ENCODE data around the gene INPP4A. TPM values are rescaled to one million over a fixed set of nuclear protein-coding genes. Genes with fewer than 3 reads are reported as not detected.
"Not testable (repeated sequence)": the region's sequence is repeated elsewhere in the genome, so short reads cannot be mapped to it uniquely, and the experiment has no call there.

The INPP4A gene
- total RNA-seq, 1 donor from 2014 or later = 19.9 TPM

DNA sequence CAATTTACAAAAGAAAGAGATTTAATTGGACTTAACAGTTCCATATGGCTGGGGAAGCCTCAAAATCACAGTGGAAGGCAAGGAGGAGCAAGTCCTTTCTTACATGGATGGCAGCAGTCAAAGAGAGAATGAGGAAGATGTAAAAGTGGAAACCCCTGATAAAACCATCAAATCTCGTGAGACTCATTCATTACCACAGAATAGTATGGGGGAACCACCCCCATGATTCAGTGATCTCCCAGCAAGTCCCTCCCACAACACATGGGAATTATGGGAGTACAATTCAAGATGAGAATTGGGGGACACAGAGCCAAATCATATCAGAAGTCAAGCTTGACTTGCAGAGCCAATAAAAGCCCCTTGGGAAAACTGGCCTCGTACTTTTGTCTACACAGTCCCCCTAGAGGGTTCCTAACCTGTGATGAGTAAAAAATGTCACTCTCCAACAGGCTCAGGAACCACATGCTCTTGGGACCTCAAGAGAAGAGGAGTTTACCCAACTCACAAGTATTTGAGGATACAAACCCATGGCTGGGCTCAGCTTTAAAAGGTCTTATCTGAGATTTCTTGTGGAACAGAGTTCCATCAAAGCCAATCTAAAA lies 11.2 kb upstream of the INPP4A start:
- no peak for DNase-seq (ENCODE audit: low spot score)
- intact Hi-C loops (cut with DNase I) = no loop called here

DNA sequence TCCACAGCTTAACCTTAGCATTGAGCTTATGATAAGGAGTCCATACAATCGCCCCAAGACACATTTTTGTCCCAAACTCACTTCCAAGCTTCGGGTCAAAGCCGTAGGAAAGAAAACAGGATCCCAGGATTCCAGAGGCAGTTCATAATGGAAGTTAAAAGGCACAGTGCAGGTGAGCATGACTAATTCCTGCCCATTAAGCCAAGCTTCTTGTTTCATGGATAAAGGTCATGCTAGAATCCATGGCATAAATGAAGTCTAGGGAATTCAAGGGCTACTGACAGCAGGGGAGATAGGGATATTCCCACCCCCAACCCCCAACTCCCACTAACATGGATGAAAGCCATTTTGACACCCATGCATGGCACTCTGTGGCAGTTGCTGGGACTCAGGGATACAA lies 10.2 kb upstream of the INPP4A start:
- no peak for DNase-seq (ENCODE audit: low spot score)
- intact Hi-C loops (cut with DNase I) = no loop called here

DNA sequence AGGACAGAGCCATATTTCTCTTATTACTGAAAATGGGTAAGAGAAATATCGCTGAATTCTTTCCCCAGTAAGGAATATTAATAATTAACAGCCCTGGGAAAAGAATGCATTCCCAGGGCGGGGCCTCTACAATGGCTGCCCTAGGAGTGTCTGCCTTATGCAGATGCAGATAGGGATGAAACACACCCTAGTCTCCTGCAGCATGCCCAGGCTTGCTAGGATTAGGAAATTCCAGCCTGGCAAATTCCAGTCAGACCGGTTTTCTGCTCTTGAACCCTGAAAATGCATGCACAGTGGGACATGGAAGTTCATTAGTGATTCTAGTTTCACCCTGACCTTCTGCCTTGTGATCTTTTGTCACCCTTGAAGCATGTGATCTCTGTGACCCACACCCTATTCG lies 9.0 kb upstream of the INPP4A start:
- DNase-seq (ENCODE audit: low spot score); intact Hi-C loops (cut with DNase I): not testable (repeated sequence)

DNA sequence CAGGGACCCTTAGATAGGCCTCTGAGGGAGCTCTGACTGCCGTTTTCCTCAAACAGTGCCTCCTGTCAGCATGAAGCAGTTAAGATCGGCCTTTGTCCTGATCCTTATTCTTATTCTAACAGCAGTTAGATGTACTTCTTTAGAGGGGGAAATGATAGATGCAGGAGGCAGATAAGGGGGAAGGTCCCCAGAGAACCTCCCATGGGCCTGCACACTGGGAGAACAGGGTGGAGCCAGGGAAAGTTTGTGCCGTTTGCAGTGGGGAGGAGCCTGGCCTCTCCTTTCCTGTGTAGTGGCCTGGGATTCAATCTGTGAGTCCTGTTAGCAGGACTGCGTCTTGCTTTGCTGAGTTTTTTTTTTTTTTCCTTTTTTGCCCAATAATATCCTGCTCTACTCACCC lies 7.9 kb upstream of the INPP4A start:
- no peak for DNase-seq (ENCODE audit: low spot score)
- intact Hi-C loops (cut with DNase I) = no loop called here

DNA sequence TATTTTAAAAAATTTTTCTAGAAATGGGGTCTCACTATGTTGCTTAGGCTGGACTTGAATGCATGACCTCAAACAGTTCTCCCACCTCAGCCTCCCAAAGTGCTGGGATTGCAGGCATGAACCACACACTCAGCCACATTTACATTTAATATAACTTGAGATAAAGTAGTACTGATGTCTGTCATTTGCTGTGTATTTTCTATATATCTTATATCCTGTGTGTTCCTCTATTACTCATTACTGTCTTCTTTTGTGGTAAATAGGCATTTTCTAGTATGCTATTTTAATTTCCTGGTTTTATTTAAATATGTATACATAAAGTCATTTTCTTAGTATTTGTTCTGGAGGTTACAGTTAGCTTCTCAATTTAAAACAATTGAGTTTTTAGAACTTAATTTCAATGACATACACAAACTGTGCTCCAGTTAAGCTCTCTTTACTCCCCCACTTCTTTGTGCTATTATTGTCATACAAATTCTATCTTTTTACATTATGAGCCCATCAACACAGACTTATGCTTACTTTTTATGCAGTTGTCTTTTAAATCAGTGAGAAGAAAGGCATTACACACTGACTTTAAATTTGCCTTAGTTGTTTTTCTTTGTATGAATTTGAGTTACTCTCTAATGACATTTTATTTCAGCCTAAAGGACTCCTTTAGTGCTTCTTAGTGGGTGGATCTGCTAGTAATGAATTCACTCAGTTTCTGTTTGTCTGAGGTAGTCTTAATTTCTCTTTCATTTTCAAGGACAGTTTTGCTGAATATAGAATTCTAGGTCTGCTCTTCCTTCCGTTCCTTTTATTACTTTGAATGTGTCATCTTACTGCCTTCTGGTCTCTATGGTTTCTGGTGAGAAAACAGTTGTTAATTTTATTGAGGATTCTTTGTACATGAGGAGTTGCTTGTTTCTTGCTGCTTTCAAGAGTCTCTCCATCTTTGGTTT lies 6.2 kb upstream of the INPP4A start:
- DNase-seq (ENCODE audit: low spot score) = no peak

DNA sequence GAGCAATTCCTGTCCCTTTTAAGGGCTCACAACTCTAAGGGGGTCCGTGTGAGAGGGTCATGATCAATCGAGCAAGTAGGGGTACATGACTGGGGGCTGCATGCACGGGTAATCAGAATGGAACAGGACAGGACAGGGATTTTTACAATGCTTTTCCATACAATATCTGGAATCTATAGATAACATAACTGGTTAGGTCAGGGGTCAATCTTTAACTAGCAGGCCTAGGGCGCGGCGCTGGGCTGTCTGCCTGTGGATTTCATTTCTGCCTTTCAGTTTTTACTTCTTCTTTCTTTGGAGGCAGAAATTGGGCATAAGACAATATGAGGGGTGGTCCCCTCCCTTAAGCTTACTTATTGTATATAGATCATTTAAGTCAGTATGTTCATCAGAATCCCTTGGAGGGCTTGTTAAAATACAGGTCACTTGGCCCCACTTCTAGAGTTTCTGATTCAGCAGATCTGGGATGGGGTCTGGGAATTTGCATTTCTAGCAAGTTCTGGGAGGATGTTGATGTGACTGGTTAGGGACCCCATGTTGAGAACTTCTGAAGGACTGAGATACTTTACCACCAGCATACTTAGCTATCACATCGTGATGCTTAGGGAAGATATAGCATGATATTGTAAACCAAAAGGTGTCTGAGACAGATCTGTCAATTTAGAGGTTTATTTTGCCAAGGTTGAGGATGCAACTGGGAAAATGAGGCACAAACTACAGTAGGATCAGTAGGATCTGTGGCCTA lies 2.8 kb upstream of the INPP4A start:
- intact Hi-C loops (cut with DNase I) = loop anchor here (10.0 kb wide), 1 partner anchor 163 kb away; the partner anchor contains the start of genes COA5 and UNC50

More for the DNA sequence above, 6.2 kb upstream of the INPP4A start:
- intact Hi-C loops (cut with DNase I) = no loop called here

DNA sequence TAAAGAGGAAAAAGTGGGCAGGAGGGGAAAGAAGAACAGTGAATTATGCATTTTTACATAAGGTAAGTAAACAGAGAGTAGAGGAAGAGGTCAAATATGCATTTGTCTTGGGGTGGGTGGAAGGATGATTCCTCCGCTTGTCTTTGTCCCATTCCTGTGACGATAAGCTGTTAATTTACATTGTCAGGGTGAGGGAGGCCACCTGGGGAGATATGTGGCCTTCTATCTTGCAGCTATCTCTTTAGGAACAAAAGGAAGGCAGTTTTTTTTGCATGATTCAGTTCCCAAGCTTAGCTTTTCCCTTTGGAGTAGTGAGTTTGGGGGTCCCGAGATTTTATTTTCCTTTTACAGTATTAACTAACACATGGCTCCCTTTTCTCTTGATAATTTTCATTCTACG lies 2.2 kb upstream of the INPP4A start:
- DNase-seq (ENCODE audit: low spot score) = no peak
- intact Hi-C loops (cut with DNase I) = loop anchor here (10.0 kb wide), 1 partner anchor 162 kb away; the partner anchor contains the start of genes COA5 and UNC50

More for the DNA sequence above, 2.8 kb upstream of the INPP4A start:
- DNase-seq (ENCODE audit: low spot score) = no peak

DNA sequence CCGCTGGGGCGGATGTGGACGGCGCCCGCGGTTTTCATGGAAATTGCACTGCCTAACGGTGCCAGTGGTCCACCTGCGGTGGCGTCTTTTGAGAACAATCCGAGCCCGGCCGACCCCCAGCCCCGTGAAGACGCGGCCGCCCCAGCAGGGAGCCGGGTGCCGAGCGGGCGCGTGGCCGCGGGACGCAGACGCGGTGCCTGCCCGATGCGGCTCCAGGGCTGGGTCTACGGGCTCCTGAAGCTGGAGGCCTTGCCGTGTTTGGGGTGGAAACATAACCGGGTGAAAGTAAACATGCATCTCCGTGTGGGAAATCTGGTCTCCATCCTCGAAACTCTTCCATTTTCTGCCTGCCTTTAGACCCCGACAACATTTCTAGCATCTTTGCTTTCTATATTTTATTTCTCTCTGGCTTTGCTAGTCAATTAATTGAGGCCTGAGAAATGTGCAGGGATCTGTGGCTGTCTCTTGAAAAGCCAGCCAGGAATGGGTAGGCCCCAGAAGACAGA lies 572 bp downstream of the INPP4A start:
- no peak for DNase-seq (ENCODE audit: low spot score)
- intact Hi-C loops (cut with DNase I) = loop anchor here (2.0 to 10.0 kb wide), 2 partner anchors 118 to 160 kb away; partner anchors contain the start of genes COA5 and UNC50

DNA sequence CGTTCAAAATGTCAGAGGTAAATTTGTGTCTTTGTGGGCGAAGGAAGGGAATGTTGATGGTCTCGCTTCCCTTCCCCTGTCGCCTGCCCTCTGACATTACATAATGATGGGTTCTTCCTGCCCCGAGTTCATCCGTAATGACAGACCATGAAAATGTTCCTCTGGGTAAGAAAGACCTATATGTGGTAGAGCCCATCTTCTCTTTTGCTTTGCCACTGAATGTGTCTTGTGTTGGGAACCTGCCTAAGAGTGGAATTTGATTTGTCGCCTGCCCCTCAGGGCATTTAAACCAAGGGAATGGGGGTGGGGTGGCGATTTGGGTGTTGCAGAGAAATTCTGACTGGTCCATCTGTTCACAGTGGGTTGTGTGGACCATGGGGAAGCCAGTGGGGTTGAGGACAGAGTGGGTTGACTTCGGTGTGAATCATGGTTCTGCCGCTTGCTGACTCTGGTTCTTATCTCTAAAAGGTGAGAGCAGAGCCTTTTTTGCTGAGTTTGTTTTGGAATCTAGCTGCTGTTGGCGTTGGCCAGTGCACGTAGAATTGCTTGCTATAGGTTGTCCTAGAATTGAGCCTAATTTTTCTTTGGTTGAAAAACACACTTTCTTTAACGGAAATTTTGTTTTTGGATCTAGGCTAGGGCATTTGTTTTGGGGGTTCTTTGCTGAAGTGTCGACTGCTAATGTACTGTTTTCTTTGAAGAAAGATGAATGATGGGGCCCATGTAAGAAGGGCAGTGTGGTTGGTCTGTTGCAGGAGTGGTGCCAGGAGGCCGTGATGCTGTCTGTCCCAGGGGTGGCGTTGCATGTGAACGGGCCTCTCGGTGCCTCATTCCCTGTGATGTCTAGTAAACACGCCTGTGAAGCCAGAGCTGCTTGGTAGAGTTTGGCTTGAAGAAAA lies 1.3 kb downstream of the INPP4A start:
- no peak for DNase-seq (ENCODE audit: low spot score)
- intact Hi-C loops (cut with DNase I) = loop anchor here (2.0 to 10.0 kb wide), 2 partner anchors 117 to 159 kb away; partner anchors contain the start of genes COA5 and UNC50

DNA sequence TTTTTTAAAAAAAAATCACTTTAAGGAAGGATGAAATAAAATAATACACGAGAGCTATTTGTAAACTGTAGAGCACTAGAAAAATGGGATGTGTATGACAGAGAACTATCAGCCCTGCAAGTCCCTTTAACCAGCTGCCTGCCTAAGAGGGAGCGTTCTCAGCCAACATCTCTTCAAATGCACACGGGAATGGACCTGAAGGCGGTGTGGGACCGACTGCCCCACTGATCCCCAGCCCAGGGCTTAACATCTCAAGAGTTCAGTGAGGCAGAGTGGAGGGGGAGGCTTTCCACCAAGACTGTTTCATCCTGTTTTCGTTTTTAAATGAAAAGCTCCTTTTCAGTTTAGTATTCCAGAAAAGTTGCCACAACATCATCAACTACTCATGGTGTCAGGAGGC lies 2.2 kb downstream of the INPP4A start:
- DNase-seq (ENCODE audit: low spot score) = no peak
- intact Hi-C loops (cut with DNase I) = loop anchor here (10.0 kb wide), 1 partner anchor 158 kb away; the partner anchor contains the start of genes COA5 and UNC50

DNA sequence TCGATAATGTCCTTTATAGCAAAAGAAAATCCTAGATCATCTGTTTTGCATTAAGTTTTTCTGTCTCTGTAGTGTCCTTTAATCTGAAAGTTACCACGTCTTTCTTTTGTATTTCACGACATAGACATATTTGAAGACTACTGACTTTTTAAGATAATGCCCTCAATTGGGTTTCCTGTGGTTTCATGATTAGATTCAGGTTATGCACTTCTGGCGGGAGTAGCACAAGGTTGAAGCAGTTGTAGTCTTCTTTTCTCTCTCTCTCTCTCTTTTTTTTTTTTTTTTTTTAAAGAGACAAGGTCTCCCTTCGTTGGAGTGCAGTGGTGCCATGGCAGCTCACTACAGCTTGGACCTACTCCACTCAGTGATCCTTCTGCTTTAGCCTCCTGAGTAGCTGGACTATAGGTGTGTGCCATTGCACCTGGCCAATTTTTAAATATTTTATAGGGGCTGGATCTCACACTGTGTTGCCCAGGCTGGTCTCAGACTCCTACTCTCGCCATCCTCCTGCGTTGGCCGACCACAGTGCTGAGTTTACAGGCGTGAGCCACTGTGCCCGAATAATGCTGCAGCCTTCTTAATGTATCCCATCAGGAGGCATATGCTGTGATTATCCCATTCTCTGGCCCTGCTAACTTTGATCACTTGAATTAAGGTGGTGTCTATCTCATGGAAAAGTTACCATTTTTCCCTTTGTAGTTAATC lies 3.9 kb downstream of the INPP4A start:
- intact Hi-C loops (cut with DNase I) = loop anchor here (10.0 kb wide), 1 partner anchor 156 kb away; the partner anchor contains the start of genes COA5 and UNC50
- DNase-seq (ENCODE audit: low spot score) = no peak

DNA sequence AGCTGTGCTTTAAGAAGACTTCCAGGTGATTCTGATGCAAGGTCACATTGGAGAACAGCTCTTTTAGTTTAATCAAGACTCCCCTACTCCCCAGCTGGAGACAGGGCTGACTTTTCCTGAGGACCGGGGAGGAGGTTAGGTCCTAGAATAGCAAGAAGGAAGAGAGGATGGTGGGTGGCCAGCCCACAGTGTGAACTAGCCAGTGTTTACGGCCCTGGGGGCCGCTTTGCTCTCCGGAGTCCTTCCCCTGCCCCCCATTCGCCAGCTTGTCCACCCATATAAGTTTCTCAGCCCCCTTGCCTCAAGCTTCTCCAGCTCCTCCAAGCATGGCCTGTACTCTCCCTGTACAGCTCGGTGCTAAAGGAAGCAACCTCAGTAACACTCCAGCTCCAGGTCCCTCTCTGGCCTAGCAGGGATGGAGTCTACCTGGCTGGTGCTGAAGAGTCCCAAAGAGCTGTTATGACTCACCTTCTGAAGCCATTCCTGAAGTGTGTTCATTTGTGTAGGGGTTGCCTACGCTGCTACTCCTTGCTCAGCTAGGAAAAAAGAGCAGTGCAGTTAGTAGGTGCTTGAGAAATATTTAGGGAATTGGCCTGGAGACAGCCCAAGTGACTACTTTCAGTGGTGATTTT lies 7.9 kb downstream of the INPP4A start:
- intact Hi-C loops (cut with DNase I) = no loop called here
- DNase-seq (ENCODE audit: low spot score) = peak; percentile 49

DNA sequence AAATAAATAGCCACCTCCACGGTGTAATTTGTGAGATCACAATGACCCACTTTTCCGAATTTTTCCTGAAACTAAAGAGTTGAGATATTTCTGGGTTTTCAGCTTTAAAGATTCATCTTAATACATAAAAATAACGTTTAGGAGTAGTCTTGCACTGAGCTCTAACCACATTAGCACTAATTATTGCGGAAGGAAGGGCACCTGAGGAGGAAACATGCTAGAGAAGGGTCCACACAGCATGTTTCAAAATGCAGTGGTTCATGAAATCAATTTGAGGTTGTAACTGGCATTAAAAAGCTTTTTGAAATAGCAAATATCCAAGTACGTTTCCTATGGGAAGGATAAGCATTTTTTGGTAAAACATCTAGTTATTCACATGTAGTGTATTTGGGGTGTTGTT lies 8.4 kb downstream of the INPP4A start:
- no peak for DNase-seq (ENCODE audit: low spot score)
- intact Hi-C loops (cut with DNase I) = no loop called here

DNA sequence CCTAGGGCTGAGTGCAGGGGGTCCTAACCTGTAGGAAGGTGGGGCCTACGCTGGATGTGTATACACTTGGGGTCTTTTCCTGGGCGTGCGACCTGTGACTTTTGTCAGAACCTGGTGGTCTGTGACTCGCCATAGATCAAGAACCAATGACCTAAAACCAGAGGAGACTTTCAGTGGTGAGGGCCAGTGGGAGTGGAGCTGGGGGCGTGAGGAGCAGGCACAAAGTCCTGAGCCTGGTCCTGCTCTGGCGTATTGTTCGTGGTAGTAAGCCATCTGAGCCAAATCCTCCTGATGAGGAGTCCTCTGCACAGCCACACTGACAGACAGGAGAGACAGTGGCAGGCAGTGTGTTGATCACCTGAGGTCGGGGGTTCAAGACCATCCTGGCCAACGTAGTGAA lies 8.9 kb downstream of the INPP4A start:
- intact Hi-C loops (cut with DNase I) = no loop called here
- peak; percentile 67 for DNase-seq (ENCODE audit: low spot score)

DNA sequence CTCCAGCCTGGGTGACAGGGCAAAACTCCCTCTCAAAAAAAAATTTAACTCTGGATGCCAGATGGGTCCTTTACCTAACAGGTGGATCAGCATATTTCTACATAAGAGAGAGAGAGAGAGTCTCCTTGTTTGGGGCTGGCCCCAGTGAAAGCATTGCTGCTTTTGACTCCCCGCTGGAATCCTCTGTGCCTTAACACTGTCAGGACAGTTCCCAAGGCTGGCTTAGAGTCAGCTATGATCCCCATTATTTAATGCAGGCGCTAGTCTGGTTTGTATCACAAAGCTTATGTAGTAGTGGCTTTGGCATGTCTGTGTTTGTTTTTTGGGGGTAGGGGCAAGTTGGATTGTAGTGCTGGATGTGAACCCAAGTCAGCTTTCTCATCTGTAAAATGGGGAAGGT lies 9.4 kb downstream of the INPP4A start:
- intact Hi-C loops (cut with DNase I) = no loop called here

DNA sequence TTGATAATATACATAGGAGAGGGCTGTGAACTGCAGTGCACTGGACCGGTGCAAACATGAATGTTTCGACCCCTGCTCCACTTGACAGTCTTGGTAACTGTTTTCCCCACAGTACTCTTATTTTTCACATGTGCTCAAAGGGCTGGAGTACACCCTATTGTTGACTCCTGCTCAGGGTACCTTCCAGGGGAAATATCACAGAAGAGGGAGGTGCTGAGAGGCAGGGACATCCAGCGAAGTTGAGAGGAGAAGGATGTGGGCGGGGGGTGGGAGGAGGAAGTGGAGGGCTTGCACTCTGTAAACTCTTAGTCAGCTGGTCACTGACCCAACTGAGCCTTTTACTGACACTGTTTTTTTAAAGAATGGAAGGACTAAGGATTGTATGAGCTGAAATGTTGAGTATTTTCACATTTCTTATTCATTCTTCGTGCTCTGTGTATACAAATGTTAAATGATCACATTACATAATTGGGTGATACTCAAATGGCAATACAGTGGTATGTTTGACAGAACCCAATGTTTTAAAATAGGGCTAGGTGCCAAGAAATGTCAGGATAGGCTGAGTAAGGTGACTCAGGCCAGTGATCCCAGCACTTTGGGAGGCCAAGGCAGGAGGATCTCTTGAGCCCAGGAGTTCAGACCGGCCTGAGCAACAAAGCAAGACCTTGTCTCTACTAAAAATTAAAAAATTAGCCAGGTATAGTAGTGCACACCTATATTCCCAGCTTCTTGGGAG lies 10.0 kb downstream of the INPP4A start:
- intact Hi-C loops (cut with DNase I) = no loop called here

More for the DNA sequence above, 9.4 kb downstream of the INPP4A start:
- DNase-seq (ENCODE audit: low spot score) = peak; percentile 31

DNA sequence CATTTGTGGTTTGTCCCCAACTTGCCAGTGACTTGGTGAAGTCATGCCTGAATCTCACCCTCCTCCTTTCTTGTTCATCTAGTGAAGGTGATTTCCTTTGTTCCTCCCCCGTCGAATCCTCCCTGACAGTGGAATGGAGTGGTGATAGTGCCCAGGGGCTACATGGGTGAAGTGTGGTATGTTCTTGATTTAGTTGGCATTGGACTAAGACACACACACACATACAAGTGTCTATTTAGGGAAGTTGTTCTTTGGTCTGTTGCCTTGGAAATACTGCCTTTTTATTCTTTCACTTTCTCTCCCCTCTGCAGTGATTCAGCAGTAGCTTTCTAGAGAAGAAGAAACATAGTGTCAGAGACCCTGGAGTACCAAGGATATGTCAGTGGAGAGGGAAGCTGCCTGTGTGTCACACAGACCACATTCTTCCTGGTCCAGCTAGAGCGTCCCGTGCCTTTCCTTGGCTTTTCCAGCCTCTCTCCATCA lies 10.9 kb downstream of the INPP4A start:
- no peak for DNase-seq (ENCODE audit: low spot score)
- intact Hi-C loops (cut with DNase I) = no loop called here

More for the DNA sequence above, 10.0 kb downstream of the INPP4A start:
- peak; percentile 69 for DNase-seq (ENCODE audit: low spot score)
